Motor neuron (in vitro differentiated cells): ENCODE measurements around the gene SLC25A48. TPM values are rescaled to one million over a fixed set of nuclear protein-coding genes. Genes with fewer than 3 reads are reported as not detected.
A peak's percentile ranks its signal among the peaks of the same experiment; 100 is the strongest.

ENCODE experiments used
- ATAC-seq, 8 experiments: fragments of 200-7000 bp; cut with Tn5 transposase; replicated peaks in 6 of 8; 2 replicates each; pipeline ENCODE4 v1.8.0; 2021; ENCODE audit warnings: mild to moderate bottlenecking in 8 of 8, moderate library complexity in 8 of 8
- H3K27ac ChIP-seq, 2 donors: fragments of 250-450 bp; sonication (Bioruptor Pico); 2 replicates each; pipeline ENCODE4 v1.9.0; 2021; ENCODE audit warnings: antibody characterized with exemption in 2 of 2, mild to moderate bottlenecking in 2 of 2, moderate library complexity in 1 of 2
- H3K4me1 ChIP-seq, 2 donors: fragments of 250-450 bp; sonication (Bioruptor Pico); replicated peaks in 1 of 2; 2 replicates each; pipeline ENCODE4 v1.6.1; 2021; ENCODE audit warnings: antibody characterized with exemption in 2 of 2, mild to moderate bottlenecking in 2 of 2, moderate library complexity in 1 of 2
- H3K4me3 ChIP-seq, 5 donors: fragments of 250-450 bp; sonication (Bioruptor Pico); 2 replicates each; pipeline ENCODE4 v1.9.0; 2021; ENCODE audit warnings: antibody characterized with exemption in 5 of 5, mild to moderate bottlenecking in 5 of 5, moderate library complexity in 4 of 5
- WGBS, 10 experiments: fragments of 450-650 bp; shearing (Covaris generic); methylation state at CpG; one replicate each; pipeline ENCODE4 v1.0.0; 2022; 5-methylcytosine and 5-hydroxymethylcytosine counted together
- in situ Hi-C, 9 experiments: fragments of 400-800 bp; cut with MboI; loops; one replicate each; pipeline ENCODE4 v1.15.0; 2021; ENCODE audit warnings: low sequenced_read_pairs in 9 of 9, low pct_unique_long_range_greater_than_20kb in 2 of 9; ENCODE audit not compliant: unreplicated experiment in 9 of 9
- total RNA-seq, 8 experiments: library from RNA; unstranded; fragments of 300-600 nt; gene quantifications; 2 replicates each; pipeline versions ENCODE4 v1.2.3 to v1.2.4, GENCODE V29; 2022

Gene SLC25A48
- total RNA-seq, result 1 to 10 TPM in 2 of 8 experiments, under 1 TPM in 5, not detected in 1; 0.11 to 1.5 (median 0.64) TPM

GRCh38 chr5:135834639-135835529, at the start of gene SLC25A48:
SLC25A48 (plus strand) TSS chr5:135834663; CDS start chr5:135834848, 185 bp downstream.
- in situ Hi-C loops, result loop anchor here (5.0 to 25.0 kb wide), 7 partner anchors 98 to 373 kb away; partner anchors contain the start of gene TIFAB (in 2 of the 9)
- no peak within 1 kb of the TSS for H3K27ac ChIP-seq
- no peaks in the 10 kb centered on the region for H3K4me1 ChIP-seq
- peak in 7 of 8 experiments; percentile 80 to 96 (median 94) for ATAC-seq
- 1 to 37% (median 9%) methylated on average over 1 to 26 of the region's 68 CpGs; no CpG with 5 or more reads in 2 of the 10 experiments for WGBS, 10 experiments
- peak within 1 kb of the TSS; percentile 26 to 43 (median 42) for H3K4me3 ChIP-seq

- Histone ChIP-seq H3K4me1 (no peaks in the 10 kb centered on the region), H3K27ac (no peak overlapping the region), H3K4me3 (no peak overlapping the region)
- 29 to 100% (median 62%) methylated on average over 1 to 7 of the region's 10 CpGs; no CpG with 5 or more reads in 2 of the 10 experiments for WGBS, 10 experiments
- in situ Hi-C loops, result no loop called here
- ATAC-seq, result no peak
Observed at GRCh38 chr5:135800656-135801055, 33.8 kb upstream of the SLC25A48 start.

GRCh38 chr5:135810188-135810943, 24.1 kb upstream of the SLC25A48 start:
- in situ Hi-C loops, result loop anchor here in 1 of 9 experiments (10.0 kb wide), 1 partner anchor 66 kb away; no protein-coding TSS in a partner anchor
- Histone ChIP-seq H3K4me3 (no peak overlapping the region), H3K27ac (no peak overlapping the region), H3K4me1 (no peaks in the 10 kb centered on the region)
- WGBS, 10 experiments, result 0 to 100% (median 53%) methylated on average over 1 to 6 of the region's 7 CpGs; no CpG with 5 or more reads in 2 of the 10 experiments
- ATAC-seq, result no peak

- in situ Hi-C loops, result loop anchor here in 1 of 9 experiments (10.0 kb wide), 1 partner anchor 66 kb away; no protein-coding TSS in a partner anchor
- Histone ChIP-seq H3K27ac (no peak overlapping the region), H3K4me1 (no peaks in the 10 kb centered on the region), H3K4me3 (no peak overlapping the region)
- no peak for ATAC-seq
- 20 to 100% (median 80%) methylated on average over 1 to 4 of the region's 4 CpGs for WGBS, 10 experiments
Observed at GRCh38 chr5:135811007-135811406, 23.5 kb upstream of the SLC25A48 start.

- Histone ChIP-seq H3K4me3 (no peak overlapping the region), H3K27ac (no peak overlapping the region), H3K4me1 (no peaks in the 10 kb centered on the region)
- in situ Hi-C loops, result loop anchor here in 1 of 9 experiments (10.0 kb wide), 1 partner anchor 69 kb away; no protein-coding TSS in a partner anchor
- 43 to 100% (median 83%) methylated on average over 1 to 7 of the region's 7 CpGs; no CpG with 5 or more reads in 3 of the 10 experiments for WGBS, 10 experiments
- no peak for ATAC-seq
Observed at GRCh38 chr5:135813758-135814157, 20.7 kb upstream of the SLC25A48 start.

GRCh38 chr5:135814316-135814715, 20.1 kb upstream of the SLC25A48 start:
- no peak overlapping the region for H3K4me3 ChIP-seq
- ATAC-seq, result peak in 2 of 8 experiments; percentile 38 to 55
- no peak overlapping the region for H3K27ac ChIP-seq
- WGBS, 10 experiments, result 29 to 100% (median 86%) methylated on average over 1 of the region's 3 CpGs; no CpG with 5 or more reads in 4 of the 10 experiments
- no peaks in the 10 kb centered on the region for H3K4me1 ChIP-seq
- in situ Hi-C loops, result loop anchor here in 1 of 9 experiments (10.0 kb wide), 1 partner anchor 70 kb away; no protein-coding TSS in a partner anchor

GRCh38 chr5:135814812-135815211, 19.7 kb upstream of the SLC25A48 start:
- in situ Hi-C loops, result loop anchor here in 1 of 9 experiments (10.0 kb wide), 1 partner anchor 70 kb away; no protein-coding TSS in a partner anchor
- Histone ChIP-seq H3K27ac (no peak overlapping the region), H3K4me1 (no peaks in the 10 kb centered on the region), H3K4me3 (no peak overlapping the region)
- WGBS, 10 experiments, result 0 to 100% (median 58%) methylated on average over 1 to 3 of the region's 3 CpGs; no CpG with 5 or more reads in 3 of the 10 experiments
- ATAC-seq, result peak in 2 of 8 experiments; percentile 71 to 91

GRCh38 chr5:135821061-135821801, 13.2 kb upstream of the SLC25A48 start:
- in situ Hi-C loops, result no loop called here
- WGBS, 10 experiments, result 33 to 100% methylated on average over 1 of the region's 5 CpGs; no CpG with 5 or more reads in 8 of the 10 experiments

GRCh38 chr5:135821802-135822201, 12.7 kb upstream of the SLC25A48 start:
- ATAC-seq, result no peak

More at GRCh38 chr5:135821061-135821801, 13.2 kb upstream of the SLC25A48 start:
- no peak for ATAC-seq
- H3K27ac ChIP-seq, result no peak overlapping the region
- no peaks in the 10 kb centered on the region for H3K4me1 ChIP-seq
- H3K4me3 ChIP-seq, result no peak overlapping the region

GRCh38 chr5:135822286-135822685, 12.2 kb upstream of the SLC25A48 start:
- ATAC-seq, result no peak
- H3K4me1 ChIP-seq, result no peaks in the 10 kb centered on the region
- no peak overlapping the region for H3K4me3 ChIP-seq
- in situ Hi-C loops, result no loop called here
- 0 to 100% (median 63%) methylated on average over 1 to 2 of the region's 2 CpGs; no CpG with 5 or more reads in 2 of the 10 experiments for WGBS, 10 experiments
- no peak overlapping the region for H3K27ac ChIP-seq

More at GRCh38 chr5:135821802-135822201, 12.7 kb upstream of the SLC25A48 start:
- no peaks in the 10 kb centered on the region for H3K4me1 ChIP-seq
- no peak overlapping the region for H3K4me3 ChIP-seq
- in situ Hi-C loops, result no loop called here
- WGBS, 10 experiments, result 20 to 100% (median 80%) methylated on average over 1 to 7 of the region's 7 CpGs; no CpG with 5 or more reads in 4 of the 10 experiments
- no peak overlapping the region for H3K27ac ChIP-seq

GRCh38 chr5:135822959-135823358, 11.5 kb upstream of the SLC25A48 start:
- H3K27ac ChIP-seq, result no peak overlapping the region
- 0 to 71% methylated on average over 1 of the region's 4 CpGs; no CpG with 5 or more reads in 8 of the 10 experiments for WGBS, 10 experiments
- no peak for ATAC-seq
- no peak overlapping the region for H3K4me3 ChIP-seq
- no peaks in the 10 kb centered on the region for H3K4me1 ChIP-seq
- in situ Hi-C loops, result no loop called here

GRCh38 chr5:135823881-135824280, 10.6 kb upstream of the SLC25A48 start:
- no peak for ATAC-seq
- WGBS, 10 experiments, result 13 to 100% (median 50%) methylated on average over 1 of the region's 1 CpG; no CpG with 5 or more reads in 5 of the 10 experiments
- in situ Hi-C loops, result no loop called here
- no peak overlapping the region for H3K27ac ChIP-seq
- H3K4me1 ChIP-seq, result no peaks in the 10 kb centered on the region
- no peak overlapping the region for H3K4me3 ChIP-seq
